MCF 10A (cell line): ENCODE results near the gene SERPINB1. TPM values are rescaled to one million over a fixed set of nuclear protein-coding genes. Genes with fewer than 3 reads are reported as not detected.

Source experiments
- BruUV-seq: library from RNA; stranded (reverse); fragments of 400-500 nt; replicated peaks from 2 replicates; lab custom pipeline; 2021; lab: Mats Ljungman, UMichigan
- CTCF ChIA-PET: fragments of 300-600 bp; sonication (Branson Sonifier 250); formaldehyde crosslinking; extraction: SDS; loops from one replicate; lab custom pipeline; 2021; ENCODE audit warnings: antibody characterized with exemption, inconsistent platforms; lab: Yijun Ruan, JAX
- POLR2A ChIA-PET: fragments of 300-600, 350-650 bp; sonication (Branson Sonifier 250); formaldehyde crosslinking; extraction: SDS; loops from one replicate; lab custom pipeline; 2020; ENCODE audit warnings: antibody characterized with exemption, inconsistent platforms; lab: Yijun Ruan, JAX
- DNase-seq: peaks from one replicate; pipeline ENCODE4 v3.0.0-alpha.2; 2018; ENCODE audit not compliant: unreplicated experiment
- H3K27ac Mint-ChIP-seq: one replicate; pipeline ENCODE4 v1.8.0; 2022; ENCODE audit warnings: mild to moderate bottlenecking, low read depth, mixed read lengths; ENCODE audit not compliant: unreplicated experiment
- H3K27me3 Mint-ChIP-seq: one replicate; pipeline ENCODE4 v1.8.0; 2022; ENCODE audit warnings: mixed read lengths; ENCODE audit not compliant: insufficient read depth, unreplicated experiment
- H3K36me3 Mint-ChIP-seq: one replicate; pipeline ENCODE4 v1.8.0; 2022; ENCODE audit warnings: mild to moderate bottlenecking, moderate library complexity, mixed read lengths; ENCODE audit not compliant: insufficient read depth, unreplicated experiment
- H3K4me1 Mint-ChIP-seq: one replicate; pipeline ENCODE4 v1.8.0; 2022; ENCODE audit warnings: mixed read lengths; ENCODE audit not compliant: insufficient read depth, unreplicated experiment
- H3K4me3 Mint-ChIP-seq: one replicate; pipeline ENCODE4 v1.8.0; 2022; ENCODE audit warnings: mild to moderate bottlenecking, moderate library complexity, mixed read lengths; ENCODE audit not compliant: unreplicated experiment
- H3K9me3 Mint-ChIP-seq: one replicate; pipeline ENCODE4 v1.8.0; 2022; ENCODE audit warnings: mixed read lengths; ENCODE audit not compliant: unreplicated experiment
- intact Hi-C: fragments of 100-400 bp; cut with micrococcal nuclease; formaldehyde crosslinking; loops from 2 replicates; pipeline ENCODE4 v1.14.1; 2022
- total RNA-seq: library from RNA; stranded (reverse); gene quantifications from 2 replicates; pipeline ENCODE4 v1.2.3, GENCODE V29; 2022
- TF ChIP-seq, protein P1 (sequence below): fragments of 200-600 bp; IDR thresholded peaks from one replicate; pipeline ENCODE4 v1.8.0; 2022; ENCODE audit warnings: antibody characterized with exemption, mild to moderate bottlenecking; ENCODE audit not compliant: unreplicated experiment

The SERPINB1 gene
- total RNA-seq, 1 experiment from 2014 or later = 20.8 TPM

GRCh38 chr6:2795956-2796355 is 45.7 kb downstream of the SERPINB1 start:
- CTCF ChIA-PET = interaction anchor here (1.1 to 1.7 kb wide), 2 partner anchors 45 to 51 kb away, joined by 3 to 5 read pairs; no protein-coding TSS in a partner anchor
- Mint-ChIP-seq H3K4me1 (peaks cover 27% of the 10 kb centered on the region), H3K27me3 (no peaks in the 10 kb centered on the region), H3K9me3 (no peaks in the 10 kb centered on the region), H3K4me3 (no peak overlapping the region), H3K36me3 (no peaks in the 10 kb centered on the region), H3K27ac (no peak overlapping the region)
- intact Hi-C loops = no loop called here
- no peak for DNase-seq
- POLR2A ChIA-PET = interaction anchor here (1.0 to 1.3 kb wide), 2 partner anchors 13 to 44 kb away, joined by 3 read pairs; no protein-coding TSS in a partner anchor
- BruUV-seq = no TSS peak
- TF ChIP-seq, protein P1, sequence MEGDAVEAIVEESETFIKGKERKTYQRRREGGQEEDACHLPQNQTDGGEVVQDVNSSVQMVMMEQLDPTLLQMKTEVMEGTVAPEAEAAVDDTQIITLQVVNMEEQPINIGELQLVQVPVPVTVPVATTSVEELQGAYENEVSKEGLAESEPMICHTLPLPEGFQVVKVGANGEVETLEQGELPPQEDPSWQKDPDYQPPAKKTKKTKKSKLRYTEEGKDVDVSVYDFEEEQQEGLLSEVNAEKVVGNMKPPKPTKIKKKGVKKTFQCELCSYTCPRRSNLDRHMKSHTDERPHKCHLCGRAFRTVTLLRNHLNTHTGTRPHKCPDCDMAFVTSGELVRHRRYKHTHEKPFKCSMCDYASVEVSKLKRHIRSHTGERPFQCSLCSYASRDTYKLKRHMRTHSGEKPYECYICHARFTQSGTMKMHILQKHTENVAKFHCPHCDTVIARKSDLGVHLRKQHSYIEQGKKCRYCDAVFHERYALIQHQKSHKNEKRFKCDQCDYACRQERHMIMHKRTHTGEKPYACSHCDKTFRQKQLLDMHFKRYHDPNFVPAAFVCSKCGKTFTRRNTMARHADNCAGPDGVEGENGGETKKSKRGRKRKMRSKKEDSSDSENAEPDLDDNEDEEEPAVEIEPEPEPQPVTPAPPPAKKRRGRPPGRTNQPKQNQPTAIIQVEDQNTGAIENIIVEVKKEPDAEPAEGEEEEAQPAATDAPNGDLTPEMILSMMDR = no peak

GRCh38 chr6:2795162-2795561 is 46.5 kb downstream of the SERPINB1 start:
- no peak overlapping the region for H3K4me3 Mint-ChIP-seq
- H3K4me1 Mint-ChIP-seq = peaks cover 27% of the 10 kb centered on the region
- POLR2A ChIA-PET = interaction anchor here (1.0 to 1.3 kb wide), 2 partner anchors 14 to 45 kb away, joined by 3 read pairs; no protein-coding TSS in a partner anchor
- DNase-seq = no peak
- H3K36me3 Mint-ChIP-seq = no peaks in the 10 kb centered on the region
- H3K27me3 Mint-ChIP-seq = no peaks in the 10 kb centered on the region
- intact Hi-C loops = no loop called here
- H3K9me3 Mint-ChIP-seq = no peaks in the 10 kb centered on the region
- TF ChIP-seq, protein P1 = no peak
- BruUV-seq = no TSS peak
- H3K27ac Mint-ChIP-seq = no peak overlapping the region
- CTCF ChIA-PET = interaction anchor here (1.7 kb wide), 1 partner anchor 52 kb away, joined by 5 read pairs; no protein-coding TSS in a partner anchor

DNA sequence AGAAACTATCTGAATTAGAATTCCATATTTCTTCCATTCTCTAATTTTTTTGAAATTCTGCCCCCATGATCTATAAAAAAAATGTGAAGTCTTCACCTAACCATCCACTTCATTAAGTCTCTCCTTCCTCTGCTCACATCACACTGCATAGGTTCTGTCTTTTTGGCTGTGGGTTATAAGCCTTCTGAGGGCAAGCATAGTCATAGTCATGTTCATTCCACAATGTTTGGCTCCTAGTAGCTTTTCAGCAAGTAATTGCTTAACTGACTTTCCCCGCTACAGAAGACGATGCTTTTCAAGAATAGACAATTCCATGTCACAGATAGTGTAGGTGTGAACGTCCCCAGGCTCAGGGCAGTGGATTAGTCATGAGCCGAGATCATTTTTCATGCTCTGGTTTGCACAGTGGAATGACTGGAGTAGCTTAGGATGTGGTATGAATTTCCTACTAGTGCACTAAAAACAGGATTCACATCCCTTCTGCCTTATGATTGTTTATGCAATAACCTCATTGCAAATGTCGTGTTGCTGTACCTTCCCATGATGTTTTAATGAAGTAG is 47.4 kb downstream of the SERPINB1 start:
- TF ChIP-seq, protein P1 = no peak
- no peaks in the 10 kb centered on the region for H3K9me3 Mint-ChIP-seq
- H3K4me3 Mint-ChIP-seq = no peak overlapping the region
- H3K4me1 Mint-ChIP-seq = peaks cover 27% of the 10 kb centered on the region
- ChIA-PET CTCF (interaction anchor here (0.7 to 1.8 kb wide), 4 partner anchors 32 to 52 kb away, joined by 3 to 9 read pairs (median 6); partner anchors contain the start of gene SERPINB1), POLR2A (interaction anchor here (0.7 to 4.5 kb wide), 12 partner anchors 11 to 195 kb away, joined by 3 to 43 read pairs (median 6); partner anchors contain the start of genes SERPINB1 and WRNIP1)
- peak; percentile 47 for DNase-seq
- no peaks in the 10 kb centered on the region for H3K36me3 Mint-ChIP-seq
- intact Hi-C loops = loop anchor here (5.0 kb wide), 1 partner anchor 263 kb away; no protein-coding TSS in a partner anchor
- no TSS peak for BruUV-seq
- H3K27me3 Mint-ChIP-seq = no peaks in the 10 kb centered on the region
- H3K27ac Mint-ChIP-seq = peak overlapping the region; percentile 40

DNA sequence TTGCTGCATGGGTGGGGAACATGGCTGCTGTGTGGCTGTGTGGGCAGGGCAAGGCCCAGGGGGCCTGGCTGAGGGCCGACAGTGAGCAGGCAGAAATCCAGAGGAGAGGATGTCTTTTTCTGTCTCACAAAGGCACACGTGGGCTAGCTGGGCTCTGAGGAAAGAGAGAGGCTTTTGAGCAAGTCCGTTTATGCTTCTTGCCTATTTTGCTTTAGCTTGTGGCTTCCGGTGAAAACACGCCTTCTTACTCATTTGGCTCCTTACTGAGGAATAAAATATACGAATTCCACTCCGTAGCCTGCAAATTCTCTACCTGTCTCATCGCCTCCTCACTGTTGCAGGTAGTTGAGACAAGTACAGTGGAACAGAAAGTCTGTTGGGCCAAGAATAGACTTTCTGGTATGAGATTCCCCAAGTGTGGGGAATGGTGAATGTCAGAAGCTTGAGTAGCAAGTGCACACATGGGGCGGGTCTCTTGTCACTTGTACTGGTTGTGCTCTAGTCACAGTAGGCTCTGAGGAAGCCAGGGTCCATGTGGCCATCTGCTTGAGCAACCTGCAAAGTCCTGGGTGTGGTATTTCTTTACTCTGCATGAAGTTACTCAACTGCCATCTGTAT is 48.0 kb downstream of the SERPINB1 start:
- CTCF ChIA-PET = interaction anchor here (0.7 to 1.8 kb wide), 8 partner anchors 21 to 193 kb away, joined by 3 to 9 read pairs (median 4); partner anchors contain the start of gene SERPINB1

More for the DNA sequence above, 48.0 kb downstream of the SERPINB1 start:
- Mint-ChIP-seq H3K27me3 (no peaks in the 10 kb centered on the region), H3K4me3 (no peak overlapping the region), H3K36me3 (no peaks in the 10 kb centered on the region), H3K4me1 (peaks cover 27% of the 10 kb centered on the region), H3K27ac (peak overlapping the region; percentile 40), H3K9me3 (no peaks in the 10 kb centered on the region)
- TF ChIP-seq, protein P1 = no peak
- BruUV-seq = no TSS peak
- DNase-seq = peak; percentile 79
- POLR2A ChIA-PET = interaction anchor here (0.7 to 4.5 kb wide), 14 partner anchors 11 to 196 kb away, joined by 3 to 43 read pairs (median 4); partner anchors contain the start of genes SERPINB1 and WRNIP1
- intact Hi-C loops = loop anchor here (5.0 kb wide), 1 partner anchor 264 kb away; no protein-coding TSS in a partner anchor
